ENCODE measurements around the gene GALR3.

Gene GALR3

DNA sequence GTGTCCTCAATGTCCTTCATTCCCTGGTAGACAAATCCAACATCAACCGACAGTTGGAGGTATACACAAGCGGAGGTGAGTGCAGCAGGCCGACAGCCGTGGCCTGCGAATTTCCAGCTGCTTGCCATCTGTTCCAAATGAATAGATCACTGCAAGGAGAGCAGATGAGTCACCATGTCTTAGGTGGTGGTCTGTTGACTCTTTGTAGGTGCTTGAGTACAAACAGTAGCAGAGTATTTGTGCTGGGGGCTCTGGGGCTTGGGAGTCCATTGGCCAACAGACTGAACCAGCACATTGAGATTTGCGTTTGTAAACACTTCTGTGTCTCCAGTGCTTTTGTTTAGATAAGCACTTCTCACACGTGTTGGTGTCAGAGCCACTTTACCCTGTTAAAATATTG is 47.1 kb downstream of the GALR3 start:
- no peak for DNase-seq

Data from fibroblast of skin of back (primary cell).